HepG2 (cell line): ENCODE data around the gene CCDC88C. TPM values are rescaled to one million over a fixed set of nuclear protein-coding genes. Genes with fewer than 3 reads are reported as not detected.

Experiments
- ATAC-seq: fragments of 200-7000 bp; cut with Tn5 transposase; 3 replicates; pipeline ENCODE4 v1.9.1; 2020; ENCODE audit warnings: mild to moderate bottlenecking, moderate library complexity
- BruUV-seq: library from RNA; stranded (reverse); fragments of 400-500 nt; replicated peaks from 2 replicates; lab custom pipeline; 2021; lab: Mats Ljungman, UMichigan
- CTCF ChIA-PET: fragments of 300-600 bp; formaldehyde crosslinking; extraction: SDS; loops from one replicate; lab custom pipeline; 2021; ENCODE audit warnings: low total read pairs, inconsistent platforms, low intra/inter-chr PET ratio; lab: Yijun Ruan, JAX
- POLR2A ChIA-PET: fragments of 350-600 bp; sonication (Branson Sonifier 250); formaldehyde crosslinking; loops from one replicate; lab custom pipeline; 2020; ENCODE audit warnings: antibody characterized with exemption, inconsistent platforms; lab: Yijun Ruan, JAX
- DNase-seq: peaks from one replicate; pipeline ENCODE4 v3.0.0-alpha.2; 2015; ENCODE audit warnings: low spot score
- FAIRE-seq: peaks from 3 replicates; lab custom pipeline; 2011; peaks lifted over from hg19 to GRCh38; lab: Jason Lieb, UNC
- H2AFZ ChIP-seq: one replicate; pipeline ENCODE4 v1.6.1; 2011; ENCODE audit warnings: low read length, inconsistent platforms
- H3K27ac ChIP-seq: fragments of 300-600 bp; 3 replicates; pipeline ENCODE4 v1.8.0; 2011; ENCODE audit warnings: mixed run types, mild to moderate bottlenecking, mixed read lengths, low read length, inconsistent platforms; ENCODE audit not compliant: insufficient read depth; ENCODE audit errors: extremely low read length
- H3K27me3 ChIP-seq, 2 experiments: fragments of 200-600 bp in 1 of 2; 2 replicates in 1 of 2; 3 replicates in 1 of 2; pipeline versions ENCODE4 v1.6.0 to v1.8.0; 2011; ENCODE audit warnings: low read length in 2 of 2, mild to moderate bottlenecking in 2 of 2, moderate library complexity in 2 of 2, inconsistent platforms in 1 of 2; ENCODE audit not compliant: insufficient read depth in 2 of 2, control insufficient read depth in 1 of 2
- H3K36me3 ChIP-seq, 2 experiments: fragments of 200-600 bp in 1 of 2; replicated peaks in 1 of 2; 2 replicates in 1 of 2; 3 replicates in 1 of 2; pipeline versions ENCODE4 v1.5.1 to v1.8.0; 2011; ENCODE audit warnings: low read length in 2 of 2, inconsistent platforms in 1 of 2; ENCODE audit not compliant: insufficient read depth in 2 of 2, control insufficient read depth in 1 of 2
- H3K4me1 ChIP-seq: 2 replicates; pipeline ENCODE4 v1.5.1; 2012; ENCODE audit warnings: low read length, inconsistent platforms; ENCODE audit not compliant: insufficient read depth
- H3K4me2 ChIP-seq: 2 replicates; pipeline ENCODE4 v1.6.0; 2011; ENCODE audit warnings: low read depth, low read length, inconsistent platforms
- H3K4me3 ChIP-seq, 3 experiments: fragments of 200-600 bp in 1 of 3; sonication (generic), shearing (Covaris generic) in 1 of 3; replicated peaks in 1 of 3; 2 replicates each; pipeline ENCODE4 v1.5.1; 2011 to 2016; ENCODE audit warnings: low read length in 3 of 3, inconsistent platforms in 2 of 3, low read depth in 2 of 3, mild to moderate bottlenecking in 2 of 3, control low read depth in 1 of 3, mixed read lengths in 1 of 3; ENCODE audit not compliant: insufficient read depth in 1 of 3
- H3K79me2 ChIP-seq: one replicate; pipeline ENCODE4 v1.6.1; 2011; ENCODE audit warnings: low read length, inconsistent platforms; ENCODE audit not compliant: insufficient read depth
- H3K9ac ChIP-seq: 2 replicates; pipeline ENCODE4 v1.6.0; 2011; ENCODE audit warnings: mild to moderate bottlenecking, low read depth, low read length, inconsistent platforms; ENCODE audit not compliant: insufficient read depth
- H3K9me3 ChIP-seq: 2 replicates; pipeline ENCODE4 v1.5.1; 2012; ENCODE audit warnings: mild to moderate bottlenecking, low read length
- H4K20me1 ChIP-seq: 2 replicates; pipeline ENCODE4 v1.6.0; 2011; ENCODE audit warnings: inconsistent platforms, mild to moderate bottlenecking, low read length, moderate library complexity; ENCODE audit not compliant: insufficient read depth
- CREB1 ChIP-seq, 2 experiments: fragments of 450-650 bp in 1 of 2; IDR thresholded peaks; 2 replicates each; pipeline ENCODE4 v1.6.1; 2016 to 2017; ENCODE audit warnings: control low read depth in 1 of 2, mild to moderate bottlenecking in 1 of 2, missing compliant biosample characterization in 1 of 2, missing genetic modification characterization in 1 of 2
- FOXK1 ChIP-seq: sonication (generic); formaldehyde crosslinking; IDR thresholded peaks from 2 replicates; pipeline ENCODE4 v1.4.0; 2020; ENCODE audit warnings: low read depth, missing genetic modification reagents, borderline replicate concordance
- JUN ChIP-seq: sonication (generic); formaldehyde crosslinking; IDR thresholded peaks from 2 replicates; pipeline ENCODE4 v1.4.0; 2020; ENCODE audit warnings: mild to moderate bottlenecking, missing genetic modification reagents
- KLF9 ChIP-seq: IDR thresholded peaks from 2 replicates; pipeline ENCODE4 v1.6.1; 2016; ENCODE audit warnings: low read depth
- MYC ChIP-seq: sonication (generic); formaldehyde crosslinking; IDR thresholded peaks from 2 replicates; pipeline ENCODE4 v1.9.0; 2021; ENCODE audit warnings: missing genetic modification reagents, borderline replicate concordance
- ZEB1 ChIP-seq: IDR thresholded peaks from 2 replicates; pipeline ENCODE4 v1.6.1; 2012; ENCODE audit warnings: mild to moderate bottlenecking, low read depth, inconsistent platforms; ENCODE audit not compliant: insufficient replicate concordance
- ZFP82 ChIP-seq: sonication (generic); formaldehyde crosslinking; IDR thresholded peaks from 2 replicates; pipeline ENCODE4 v1.5.1; 2020; ENCODE audit warnings: mild to moderate bottlenecking, missing genetic modification reagents, borderline replicate concordance
- ZNF713 ChIP-seq: sonication (generic); formaldehyde crosslinking; IDR thresholded peaks from 2 replicates; pipeline ENCODE4 v1.4.0; 2020; ENCODE audit warnings: mild to moderate bottlenecking, missing genetic modification reagents
- WGBS: methylation state at CpG from one replicate; pipeline ENCODE4 v1.1.6; 2017; ENCODE audit warnings: low lambda C conversion rate; 5-methylcytosine and 5-hydroxymethylcytosine counted together
- in situ Hi-C: cut with HindIII; loops from 2 replicates; pipeline ENCODE4 v1.10.0; 2017; ENCODE audit warnings: low pct_unique_long_range_greater_than_20kb; ENCODE audit not compliant: extremely low pct_ligation_motif_present
- intact Hi-C: fragments of 100-400 bp; cut with micrococcal nuclease; formaldehyde crosslinking; loops from one replicate; pipeline ENCODE4 v1.10.0; 2022; ENCODE audit not compliant: unreplicated experiment
- polyA plus RNA-seq, 8 experiments: library from polyadenylated mRNA; depleted of rRNA in 3 of 8; stranded (reverse) in 7 of 8; unstranded in 1 of 8; fragments of >200 nt; fragmentation: Illumina TruSeq in 4 of 8; extraction: Trizol in 4 of 8; gene quantifications; 2 replicates each; pipeline versions ENCODE4 v1.2.1 to v1.2.3, GENCODE V29; 2011 to 2016; ENCODE audit warnings: low read depth in 4 of 8, missing spikeins in 1 of 8, mixed read lengths in 1 of 8; ENCODE audit not compliant: insufficient read depth in 1 of 8
- total RNA-seq, 5 experiments: library from RNA; depleted of rRNA; stranded (reverse); fragments of >200 nt; fragmentation: Illumina TruSeq; extraction: Trizol; gene quantifications; 2 replicates each; pipeline ENCODE4 v1.2.3, GENCODE V29; 2016; ENCODE audit warnings: low read depth in 1 of 5

The CCDC88C gene
- total and polyA plus RNA-seq, 2 of the 13 experiments (the other 11 are each of a cell fraction or from before 2014, with no cell fraction given): 3.6 to 11.7 TPM

DNA sequence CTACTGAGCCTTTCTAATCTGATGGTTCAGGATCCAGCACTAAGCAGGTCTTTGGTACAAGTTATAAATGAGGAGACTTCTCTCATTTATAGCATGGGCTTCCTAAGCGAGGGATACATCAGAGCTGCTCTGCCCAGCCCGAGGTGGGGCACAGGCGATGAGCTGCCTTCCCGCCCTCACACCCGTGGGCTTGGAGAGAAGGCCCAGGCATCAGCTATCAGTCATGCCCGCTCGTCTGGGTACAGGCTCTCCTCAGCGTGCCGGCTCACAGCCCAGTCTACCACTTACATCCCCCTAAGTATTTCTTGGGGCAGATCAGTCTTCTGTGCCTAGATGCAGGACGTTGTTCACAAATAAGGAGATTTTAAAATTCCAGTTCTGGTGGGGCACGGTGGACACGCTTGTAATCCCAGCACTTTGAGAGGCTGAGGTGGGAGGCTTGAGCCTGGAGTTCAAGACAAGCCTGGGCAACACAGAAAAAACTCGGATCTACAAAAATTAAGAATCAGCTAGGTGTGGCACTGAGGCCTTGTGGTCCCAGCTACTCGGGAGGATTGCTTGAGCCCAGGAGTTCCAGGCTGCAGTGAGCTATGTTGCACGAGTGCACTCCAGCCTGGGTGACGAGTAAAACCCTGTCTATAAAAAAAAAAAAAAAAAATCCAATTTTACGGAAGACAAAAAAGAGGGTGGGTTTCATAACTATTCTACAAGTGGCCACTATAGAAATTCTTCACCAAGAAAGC is 57.0 kb downstream of the CCDC88C start:
- CTCF ChIA-PET: no interaction called here
- no peak overlapping the region for H3K4me3 ChIP-seq
- H3K4me1 ChIP-seq: peaks cover 43% of the 10 kb centered on the region
- POLR2A ChIA-PET: interaction anchor here (0.6 kb wide), 1 partner anchor 30 kb away, joined by 4 read pairs; no protein-coding TSS in a partner anchor
- H3K27me3 ChIP-seq: no peaks in the 10 kb centered on the region
- no peaks in the 10 kb centered on the region for H4K20me1 ChIP-seq
- in situ Hi-C loops (no loop called here), intact Hi-C loops (loop anchor here (2.0 kb wide), 1 partner anchor 56 kb away; the partner anchor contains the start of gene CCDC88C)
- H3K79me2 ChIP-seq: no peaks in the 10 kb centered on the region
- FAIRE-seq: no peak
- no peak overlapping the region for H3K27ac ChIP-seq
- peak overlapping the region; percentile 82 for H3K4me2 ChIP-seq
- ATAC-seq: no peak
- no peaks in the 10 kb centered on the region for H3K9me3 ChIP-seq
- peaks cover 2 to 5% of the 10 kb centered on the region in 2 experiments; a peak in 3 of 5 replicates for H3K36me3 ChIP-seq
- H3K9ac ChIP-seq: no peak overlapping the region
- no TSS peak for BruUV-seq
- H2AFZ ChIP-seq: no peak overlapping the region
- DNase-seq: no peak
- WGBS: 88% methylated on average over 13 of the region's 17 CpGs
- no peak for TF ChIP-seq ZNF713 (CRISPR knock-in tag)
- TF ChIP-seq MYC: no peak

DNA sequence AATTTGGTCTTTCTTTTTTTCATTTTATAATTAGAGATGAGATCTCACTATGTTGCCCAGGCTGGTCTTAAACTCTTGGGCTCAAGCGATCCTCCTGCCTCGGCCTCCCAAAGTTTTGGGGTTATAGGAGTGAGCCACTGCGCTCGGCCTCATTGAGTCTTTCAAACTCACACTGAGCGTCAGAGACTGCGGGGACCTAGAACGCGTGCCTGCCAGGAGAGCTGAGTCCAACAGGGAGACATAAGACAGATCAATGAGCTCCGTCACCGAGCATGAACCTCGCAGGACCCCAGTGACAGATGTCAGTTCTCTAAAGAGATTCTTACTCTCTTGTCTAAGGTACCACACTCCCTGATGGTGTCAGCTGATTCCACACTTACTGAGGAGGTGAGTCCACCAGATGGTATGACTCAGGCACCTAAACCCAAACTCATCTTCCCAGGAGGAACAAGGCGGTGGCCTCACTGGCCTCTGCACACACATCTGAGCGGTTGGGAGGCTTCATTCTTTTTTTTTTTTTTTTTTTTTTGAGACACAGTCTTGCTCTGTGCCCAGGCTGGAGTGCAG is 58.9 kb downstream of the CCDC88C start:
- Histone ChIP-seq H4K20me1 (no peaks in the 10 kb centered on the region), H2AFZ (no peak overlapping the region), H3K36me3 (peaks cover 2 to 12% of the 10 kb centered on the region in 2 experiments; a peak in 3 of 5 replicates), H3K4me1 (peaks cover 27% of the 10 kb centered on the region), H3K27ac (no peak overlapping the region), H3K27me3 (no peaks in the 10 kb centered on the region), H3K9ac (no peak overlapping the region), H3K4me3 (no peak overlapping the region)
- POLR2A ChIA-PET: no interaction called here
- BruUV-seq: no TSS peak
- no peak for FAIRE-seq
- WGBS: 97% methylated on average over 13 of the region's 13 CpGs
- no peak for DNase-seq
- TF ChIP-seq JUN (CRISPR knock-in tag) (no peak), CREB1 (IDR thresholded peaks at IDR 0.05) (no peak), CREB1 (CRISPR knock-in tag; IDR thresholded peaks at IDR 0.05) (no peak), KLF9 (CRISPR knock-in tag) (no peak), ZEB1 (no peak), ZFP82 (CRISPR knock-in tag) (no peak), FOXK1 (CRISPR knock-in tag) (no peak)
- TF ChIP-seq, all 625 proteins: peak for 0
- ATAC-seq: no peak
- CTCF ChIA-PET: no interaction called here
- Histone ChIP-seq H3K79me2 (no peaks in the 10 kb centered on the region), H3K4me2 (no peak overlapping the region), H3K9me3 (no peaks in the 10 kb centered on the region)
- in situ Hi-C loops: no loop called here
- intact Hi-C loops: no loop called here
